ENCODE results near the gene EML6.

EML6 gene

GRCh38 chr2:54710216-54710615, 13.2 kb upstream of the EML6 start:
- no peaks in the 10 kb centered on the region for H3K4me1 ChIP-seq (ENCODE audit: control insufficient read depth, insufficient read depth, low read length)
- no peak overlapping the region for H3K27ac ChIP-seq (ENCODE audit: low read depth, low read length)
- H3K4me3 ChIP-seq (ENCODE audit: low read length): no peak overlapping the region
- H3K36me3 ChIP-seq (ENCODE audit: control insufficient read depth, insufficient read depth, low read length): no peaks in the 10 kb centered on the region
- H3K9ac ChIP-seq (ENCODE audit: low read length): no peak overlapping the region
- peaks cover 3% of the 10 kb centered on the region for H3K27me3 ChIP-seq (ENCODE audit: control insufficient read depth, insufficient read depth, low read length)

- no peaks in the 10 kb centered on the region for H3K4me1 ChIP-seq (ENCODE audit: control insufficient read depth, insufficient read depth, low read length)
- H3K4me3 ChIP-seq (ENCODE audit: low read length): no peak overlapping the region
- no peak overlapping the region for H3K27ac ChIP-seq (ENCODE audit: low read depth, low read length)
- no peaks in the 10 kb centered on the region for H3K36me3 ChIP-seq (ENCODE audit: control insufficient read depth, insufficient read depth, low read length)
- peaks cover 3% of the 10 kb centered on the region for H3K27me3 ChIP-seq (ENCODE audit: control insufficient read depth, insufficient read depth, low read length)
- H3K9ac ChIP-seq (ENCODE audit: low read length): no peak overlapping the region
These were observed 10.9 kb upstream of the EML6 start for GRCh38 chr2:54712516-54712915.

GRCh38 chr2:54714996-54715395, 8.5 kb upstream of the EML6 start:
- Histone ChIP-seq H3K9ac (ENCODE audit: low read length) (no peak overlapping the region), H3K36me3 (ENCODE audit: control insufficient read depth, insufficient read depth, low read length) (no peaks in the 10 kb centered on the region), H3K4me1 (ENCODE audit: control insufficient read depth, insufficient read depth, low read length) (no peaks in the 10 kb centered on the region), H3K4me3 (ENCODE audit: low read length) (no peak overlapping the region), H3K27ac (ENCODE audit: low read depth, low read length) (no peak overlapping the region), H3K27me3 (ENCODE audit: control insufficient read depth, insufficient read depth, low read length) (no peaks in the 10 kb centered on the region)

- H3K36me3 ChIP-seq (ENCODE audit: control insufficient read depth, insufficient read depth, low read length): no peaks in the 10 kb centered on the region
- no peak overlapping the region for H3K9ac ChIP-seq (ENCODE audit: low read length)
- H3K4me3 ChIP-seq (ENCODE audit: low read length): no peak overlapping the region
- no peaks in the 10 kb centered on the region for H3K4me1 ChIP-seq (ENCODE audit: control insufficient read depth, insufficient read depth, low read length)
- H3K27ac ChIP-seq (ENCODE audit: low read depth, low read length): no peak overlapping the region
- no peaks in the 10 kb centered on the region for H3K27me3 ChIP-seq (ENCODE audit: control insufficient read depth, insufficient read depth, low read length)
These were observed 7.1 kb upstream of the EML6 start for GRCh38 chr2:54716375-54716774.

GRCh38 chr2:54720563-54720962, 2.9 kb upstream of the EML6 start:
- no peaks in the 10 kb centered on the region for H3K36me3 ChIP-seq (ENCODE audit: control insufficient read depth, insufficient read depth, low read length)
- H3K4me3 ChIP-seq (ENCODE audit: low read length): no peak overlapping the region
- H3K27me3 ChIP-seq (ENCODE audit: control insufficient read depth, insufficient read depth, low read length): peaks cover 3% of the 10 kb centered on the region
- peaks cover 12% of the 10 kb centered on the region for H3K4me1 ChIP-seq (ENCODE audit: control insufficient read depth, insufficient read depth, low read length)
- no peak overlapping the region for H3K9ac ChIP-seq (ENCODE audit: low read length)
- H3K27ac ChIP-seq (ENCODE audit: low read depth, low read length): no peak overlapping the region

- Histone ChIP-seq H3K4me1 (ENCODE audit: control insufficient read depth, insufficient read depth, low read length) (peaks cover 12% of the 10 kb centered on the region), H3K27ac (ENCODE audit: low read depth, low read length) (peak overlapping the region; percentile 24), H3K27me3 (ENCODE audit: control insufficient read depth, insufficient read depth, low read length) (peaks cover 3% of the 10 kb centered on the region), H3K9ac (ENCODE audit: low read length) (peak overlapping the region; percentile 47), H3K36me3 (ENCODE audit: control insufficient read depth, insufficient read depth, low read length) (no peaks in the 10 kb centered on the region), H3K4me3 (ENCODE audit: low read length) (peak overlapping the region; percentile 87)
These were observed 821 bp upstream of the EML6 start for GRCh38 chr2:54722641-54723040.

GRCh38 chr2:54723996-54724559, 616 bp downstream of the EML6 start:
- Histone ChIP-seq H3K36me3 (ENCODE audit: control insufficient read depth, insufficient read depth, low read length) (no peaks in the 10 kb centered on the region), H3K4me3 (ENCODE audit: low read length) (peak overlapping the region; percentile 90), H3K9ac (ENCODE audit: low read length) (peak overlapping the region; percentile 14), H3K27ac (ENCODE audit: low read depth, low read length) (no peak overlapping the region), H3K27me3 (ENCODE audit: control insufficient read depth, insufficient read depth, low read length) (peaks cover 3% of the 10 kb centered on the region), H3K4me1 (ENCODE audit: control insufficient read depth, insufficient read depth, low read length) (peaks cover 12% of the 10 kb centered on the region)

- no peaks in the 10 kb centered on the region for H3K36me3 ChIP-seq (ENCODE audit: control insufficient read depth, insufficient read depth, low read length)
- H3K27ac ChIP-seq (ENCODE audit: low read depth, low read length): no peak overlapping the region
- peaks cover 3% of the 10 kb centered on the region for H3K27me3 ChIP-seq (ENCODE audit: control insufficient read depth, insufficient read depth, low read length)
- H3K4me3 ChIP-seq (ENCODE audit: low read length): peak overlapping the region; percentile 90
- H3K4me1 ChIP-seq (ENCODE audit: control insufficient read depth, insufficient read depth, low read length): peaks cover 12% of the 10 kb centered on the region
- peak overlapping the region; percentile 14 for H3K9ac ChIP-seq (ENCODE audit: low read length)
These were observed 1.3 kb downstream of the EML6 start for GRCh38 chr2:54724560-54725342.

GRCh38 chr2:54725343-54726099, 2.1 kb downstream of the EML6 start:
- no peaks in the 10 kb centered on the region for H3K36me3 ChIP-seq (ENCODE audit: control insufficient read depth, insufficient read depth, low read length)
- no peak overlapping the region for H3K27ac ChIP-seq (ENCODE audit: low read depth, low read length)
- H3K27me3 ChIP-seq (ENCODE audit: control insufficient read depth, insufficient read depth, low read length): peaks cover 3% of the 10 kb centered on the region
- H3K4me1 ChIP-seq (ENCODE audit: control insufficient read depth, insufficient read depth, low read length): peaks cover 12% of the 10 kb centered on the region
- no peak overlapping the region for H3K9ac ChIP-seq (ENCODE audit: low read length)
- no peak overlapping the region for H3K4me3 ChIP-seq (ENCODE audit: low read length)

- H3K27me3 ChIP-seq (ENCODE audit: control insufficient read depth, insufficient read depth, low read length): peaks cover 3% of the 10 kb centered on the region
- H3K27ac ChIP-seq (ENCODE audit: low read depth, low read length): no peak overlapping the region
- no peaks in the 10 kb centered on the region for H3K36me3 ChIP-seq (ENCODE audit: control insufficient read depth, insufficient read depth, low read length)
- H3K4me3 ChIP-seq (ENCODE audit: low read length): no peak overlapping the region
- no peak overlapping the region for H3K9ac ChIP-seq (ENCODE audit: low read length)
- H3K4me1 ChIP-seq (ENCODE audit: control insufficient read depth, insufficient read depth, low read length): peaks cover 12% of the 10 kb centered on the region
These were observed 3.0 kb downstream of the EML6 start for GRCh38 chr2:54726431-54726830.

GRCh38 chr2:54726940-54727339, 3.5 kb downstream of the EML6 start:
- Histone ChIP-seq H3K4me3 (ENCODE audit: low read length) (no peak overlapping the region), H3K4me1 (ENCODE audit: control insufficient read depth, insufficient read depth, low read length) (peaks cover 12% of the 10 kb centered on the region), H3K36me3 (ENCODE audit: control insufficient read depth, insufficient read depth, low read length) (no peaks in the 10 kb centered on the region), H3K27me3 (ENCODE audit: control insufficient read depth, insufficient read depth, low read length) (peaks cover 3% of the 10 kb centered on the region), H3K9ac (ENCODE audit: low read length) (no peak overlapping the region), H3K27ac (ENCODE audit: low read depth, low read length) (no peak overlapping the region)

- H3K27ac ChIP-seq (ENCODE audit: low read depth, low read length): no peak overlapping the region
- H3K27me3 ChIP-seq (ENCODE audit: control insufficient read depth, insufficient read depth, low read length): peaks cover 3% of the 10 kb centered on the region
- H3K36me3 ChIP-seq (ENCODE audit: control insufficient read depth, insufficient read depth, low read length): no peaks in the 10 kb centered on the region
- H3K4me1 ChIP-seq (ENCODE audit: control insufficient read depth, insufficient read depth, low read length): peaks cover 7% of the 10 kb centered on the region
- H3K4me3 ChIP-seq (ENCODE audit: low read length): no peak overlapping the region
- no peak overlapping the region for H3K9ac ChIP-seq (ENCODE audit: low read length)
These were observed 5.2 kb downstream of the EML6 start for GRCh38 chr2:54728669-54729120.
